ENCODE data around the gene UCK1.
"Not testable (repeated sequence)": the region's sequence is repeated elsewhere in the genome, so short reads cannot be mapped to it uniquely, and the experiment has no call there.

The UCK1 gene

GRCh38 chr9:131523086-131523388 lies 8.0 kb downstream of the UCK1 start:
- DNase-seq: no peak

- no peak for DNase-seq
Observed at GRCh38 chr9:131522257-131523085, 8.6 kb downstream of the UCK1 start.

GRCh38 chr9:131521822-131522221 lies 9.2 kb downstream of the UCK1 start:
- DNase-seq: no peak

GRCh38 chr9:131521203-131521602 lies 9.9 kb downstream of the UCK1 start:
- no peak for DNase-seq

GRCh38 chr9:131520503-131520902 lies 10.6 kb downstream of the UCK1 start:
- DNase-seq: no peak

- no peak for DNase-seq
Observed at GRCh38 chr9:131518553-131518952, 12.5 kb downstream of the UCK1 start.

- no peak for DNase-seq
Observed at GRCh38 chr9:131517761-131518190, 13.3 kb downstream of the UCK1 start.

GRCh38 chr9:131516930-131517329 lies 14.1 kb downstream of the UCK1 start:
- no peak for DNase-seq

- DNase-seq: no peak
Observed at GRCh38 chr9:131516100-131516499, 15.0 kb downstream of the UCK1 start.

GRCh38 chr9:131515559-131516031 lies 15.5 kb downstream of the UCK1 start:
- not testable (repeated sequence) for DNase-seq

- DNase-seq: no peak
Observed at GRCh38 chr9:131513177-131513576, 17.9 kb downstream of the UCK1 start.

- no peak for DNase-seq
Observed at GRCh38 chr9:131511880-131512279, 19.2 kb downstream of the UCK1 start.

GRCh38 chr9:131511416-131511815 lies 19.6 kb downstream of the UCK1 start:
- no peak for DNase-seq

GRCh38 chr9:131505012-131505411 lies 26.1 kb downstream of the UCK1 start:
- DNase-seq: no peak

GRCh38 chr9:131503626-131504465 lies 27.2 kb downstream of the UCK1 start:
- no peak for DNase-seq

GRCh38 chr9:131502781-131503625 lies 28.1 kb downstream of the UCK1 start, which contains the start of gene POMT1:
TSS of gene POMT1 (plus strand) at chr9:131502918. CDS start at chr9:131504219, 1,301 bp downstream.
- peak; percentile 71 for DNase-seq

GRCh38 chr9:131500939-131501541 lies 30.0 kb downstream of the UCK1 start:
- no peak for DNase-seq

GRCh38 chr9:131500377-131500776 lies 30.7 kb downstream of the UCK1 start:
- no peak for DNase-seq

- DNase-seq: no peak
Observed at GRCh38 chr9:131499254-131499767, 31.8 kb downstream of the UCK1 start.

- no peak for DNase-seq
Observed at GRCh38 chr9:131496844-131497405, 34.1 kb downstream of the UCK1 start.

- no peak for DNase-seq
Observed at GRCh38 chr9:131495785-131496184, 35.3 kb downstream of the UCK1 start.

GRCh38 chr9:131494296-131494870 lies 36.7 kb downstream of the UCK1 start:
- no peak for DNase-seq
